Parathyroid adenoma (tissue), 2 donors: ENCODE results near the gene NHS.

ENCODE experiments used
- H2AFZ ChIP-seq: fragments of 300-600 bp; sonication (generic); one replicate; pipeline ENCODE4 v1.7.0; 2017; ENCODE audit warnings: antibody characterized with exemption, mild to moderate bottlenecking
- H3K27ac ChIP-seq: fragments of 300-600 bp; sonication (generic); one replicate; pipeline ENCODE4 v1.7.0; 2017
- H3K27me3 ChIP-seq: fragments of 300-600 bp; sonication (generic); one replicate; pipeline ENCODE4 v1.7.0; 2017; ENCODE audit warnings: low read length; ENCODE audit not compliant: control insufficient read depth, insufficient read depth
- H3K36me3 ChIP-seq: fragments of 300-600 bp; sonication (generic); one replicate; pipeline ENCODE4 v1.7.0; 2017; ENCODE audit warnings: low read length; ENCODE audit not compliant: control insufficient read depth, insufficient read depth
- H3K4me1 ChIP-seq: fragments of 300-600 bp; sonication (generic); one replicate; pipeline ENCODE4 v1.7.0; 2017; ENCODE audit warnings: control low read depth
- H3K4me2 ChIP-seq: fragments of 300-600 bp; sonication (generic); one replicate; pipeline ENCODE4 v1.7.0; 2017; ENCODE audit warnings: low read length
- H3K4me3 ChIP-seq: fragments of 300-600 bp; sonication (generic); one replicate; pipeline ENCODE4 v1.7.0; 2017; ENCODE audit warnings: low read depth, low read length
- H3K79me2 ChIP-seq: fragments of 300-600 bp; sonication (generic); one replicate; pipeline ENCODE4 v1.7.0; 2017; ENCODE audit warnings: control low read depth
- H3K9ac ChIP-seq: fragments of 300-600 bp; sonication (generic); one replicate; pipeline ENCODE4 v1.7.0; 2017; ENCODE audit warnings: mild to moderate bottlenecking
- H3K9me3 ChIP-seq: fragments of 300-600 bp; sonication (generic); one replicate; pipeline ENCODE4 v1.7.0; 2017; ENCODE audit warnings: low read length; ENCODE audit not compliant: control insufficient read depth
- TF ChIP-seq, protein P1 (sequence below): fragments of 300-600 bp; sonication (generic); IDR thresholded peaks from one replicate; pipeline ENCODE4 v1.7.0; 2017; ENCODE audit warnings: antibody characterized with exemption, mild to moderate bottlenecking
- donor health status: primary hyperparathyroidism.

NHS gene

GRCh38 chrX:17414027-17414658, 39.1 kb downstream of the NHS start:
- H2AFZ ChIP-seq = no peak overlapping the region
- TF ChIP-seq, protein P1, sequence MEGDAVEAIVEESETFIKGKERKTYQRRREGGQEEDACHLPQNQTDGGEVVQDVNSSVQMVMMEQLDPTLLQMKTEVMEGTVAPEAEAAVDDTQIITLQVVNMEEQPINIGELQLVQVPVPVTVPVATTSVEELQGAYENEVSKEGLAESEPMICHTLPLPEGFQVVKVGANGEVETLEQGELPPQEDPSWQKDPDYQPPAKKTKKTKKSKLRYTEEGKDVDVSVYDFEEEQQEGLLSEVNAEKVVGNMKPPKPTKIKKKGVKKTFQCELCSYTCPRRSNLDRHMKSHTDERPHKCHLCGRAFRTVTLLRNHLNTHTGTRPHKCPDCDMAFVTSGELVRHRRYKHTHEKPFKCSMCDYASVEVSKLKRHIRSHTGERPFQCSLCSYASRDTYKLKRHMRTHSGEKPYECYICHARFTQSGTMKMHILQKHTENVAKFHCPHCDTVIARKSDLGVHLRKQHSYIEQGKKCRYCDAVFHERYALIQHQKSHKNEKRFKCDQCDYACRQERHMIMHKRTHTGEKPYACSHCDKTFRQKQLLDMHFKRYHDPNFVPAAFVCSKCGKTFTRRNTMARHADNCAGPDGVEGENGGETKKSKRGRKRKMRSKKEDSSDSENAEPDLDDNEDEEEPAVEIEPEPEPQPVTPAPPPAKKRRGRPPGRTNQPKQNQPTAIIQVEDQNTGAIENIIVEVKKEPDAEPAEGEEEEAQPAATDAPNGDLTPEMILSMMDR = no peak
- H3K4me3 ChIP-seq = no peak overlapping the region

DNA sequence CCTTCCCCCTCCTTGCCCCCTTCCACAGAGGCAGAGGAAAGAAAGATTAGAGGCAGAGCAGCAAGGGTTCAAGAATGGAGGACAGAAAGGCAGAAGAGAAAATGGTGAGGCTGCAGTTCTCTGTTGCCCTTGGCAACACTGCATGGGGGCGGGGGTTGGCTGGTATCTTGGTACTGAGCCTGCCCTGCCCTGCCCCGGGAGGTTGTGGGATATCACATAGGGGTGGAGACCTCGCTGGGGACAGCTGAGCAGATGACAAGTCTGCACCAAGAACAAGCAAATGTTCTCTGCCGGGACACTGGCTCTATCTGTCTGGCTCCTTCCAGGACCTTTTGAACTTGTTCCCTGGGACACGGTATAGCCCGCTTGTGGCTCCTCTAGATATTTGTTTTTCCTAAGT, 39.8 kb downstream of the NHS start:
- H3K27ac ChIP-seq = no peak overlapping the region
- TF ChIP-seq, protein P1 = no peak
- no peak overlapping the region for H3K4me2 ChIP-seq

More at GRCh38 chrX:17414027-17414658, 39.1 kb downstream of the NHS start:
- H3K9ac ChIP-seq = no peak overlapping the region
- H3K36me3 ChIP-seq = no peaks in the 10 kb centered on the region
- no peak overlapping the region for H3K4me2 ChIP-seq
- no peaks in the 10 kb centered on the region for H3K4me1 ChIP-seq
- H3K79me2 ChIP-seq = no peaks in the 10 kb centered on the region
- no peaks in the 10 kb centered on the region for H3K27me3 ChIP-seq
- no peak overlapping the region for H3K27ac ChIP-seq
- H3K9me3 ChIP-seq = no peaks in the 10 kb centered on the region

DNA sequence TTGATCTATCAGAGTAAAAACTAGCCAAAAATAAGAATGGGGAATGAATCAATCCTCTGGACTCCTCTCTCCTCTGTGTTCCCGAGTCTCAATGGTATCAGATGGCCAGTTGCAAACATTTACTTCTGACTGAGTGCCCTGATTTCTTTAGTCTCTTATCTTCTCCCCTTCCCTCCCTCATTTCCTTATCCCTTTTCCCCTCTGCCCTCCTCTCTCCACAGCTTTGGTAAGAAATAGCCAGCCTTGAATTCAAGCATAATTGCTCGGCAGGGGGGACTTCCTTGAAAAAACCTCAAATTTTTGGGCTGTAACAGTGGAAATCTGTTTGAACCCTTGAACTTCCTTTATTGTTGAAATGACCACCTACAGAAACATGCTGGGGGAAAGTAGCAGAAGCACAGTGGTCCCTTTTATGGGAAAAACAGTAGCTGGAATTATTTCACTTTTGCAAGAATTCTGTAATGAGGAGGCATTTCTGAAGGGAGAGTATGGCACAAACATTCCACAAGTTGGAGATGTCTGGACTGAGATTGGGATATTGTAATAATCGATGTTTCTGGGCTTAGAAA, 40.3 kb downstream of the NHS start:
- TF ChIP-seq, protein P1 = no peak
- no peak overlapping the region for H3K4me2 ChIP-seq
- H3K27me3 ChIP-seq = no peaks in the 10 kb centered on the region
- H2AFZ ChIP-seq = peak overlapping the region; percentile 22
- no peaks in the 10 kb centered on the region for H3K4me1 ChIP-seq
- no peaks in the 10 kb centered on the region for H3K79me2 ChIP-seq
- H3K4me3 ChIP-seq = no peak overlapping the region
- H3K36me3 ChIP-seq = no peaks in the 10 kb centered on the region
- no peaks in the 10 kb centered on the region for H3K9me3 ChIP-seq
- no peak overlapping the region for H3K9ac ChIP-seq
- no peak overlapping the region for H3K27ac ChIP-seq

More for the DNA sequence above, 39.8 kb downstream of the NHS start:
- Histone ChIP-seq H3K9ac (no peak overlapping the region), H3K79me2 (no peaks in the 10 kb centered on the region), H3K4me1 (no peaks in the 10 kb centered on the region), H3K27me3 (no peaks in the 10 kb centered on the region), H3K4me3 (no peak overlapping the region), H3K9me3 (no peaks in the 10 kb centered on the region), H2AFZ (peak overlapping the region; percentile 22), H3K36me3 (no peaks in the 10 kb centered on the region)

DNA sequence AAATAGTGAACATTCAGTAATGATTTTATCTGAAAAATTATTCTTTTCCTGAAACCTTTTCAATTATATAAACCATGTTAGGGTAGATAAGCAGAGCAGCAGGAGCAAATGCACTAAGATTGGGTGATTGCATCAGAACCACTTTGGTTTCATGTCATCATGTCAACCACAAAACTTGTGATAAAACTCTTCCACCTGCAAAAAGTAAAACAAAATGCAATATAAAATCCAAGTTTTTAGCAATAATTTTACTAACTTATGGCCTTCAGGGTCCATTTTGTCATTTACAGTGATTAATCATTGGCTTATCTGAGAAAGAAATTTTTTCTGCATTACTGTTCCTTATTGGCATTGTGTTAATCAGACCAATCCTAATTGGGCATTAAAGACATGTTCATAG, 42.4 kb downstream of the NHS start:
- Histone ChIP-seq H3K4me1 (no peaks in the 10 kb centered on the region), H3K36me3 (no peaks in the 10 kb centered on the region)
- TF ChIP-seq, protein P1 = no peak

GRCh38 chrX:17425136-17425535, 50.1 kb downstream of the NHS start:
- no peak overlapping the region for H3K4me3 ChIP-seq
- no peaks in the 10 kb centered on the region for H3K36me3 ChIP-seq
- TF ChIP-seq, protein P1 = no peak
- no peak overlapping the region for H3K4me2 ChIP-seq
- H3K79me2 ChIP-seq = no peaks in the 10 kb centered on the region
- no peak overlapping the region for H2AFZ ChIP-seq
- H3K27ac ChIP-seq = no peak overlapping the region
- no peaks in the 10 kb centered on the region for H3K27me3 ChIP-seq
- no peaks in the 10 kb centered on the region for H3K9me3 ChIP-seq
- H3K4me1 ChIP-seq = no peaks in the 10 kb centered on the region
- H3K9ac ChIP-seq = no peak overlapping the region

More for the DNA sequence above, 42.4 kb downstream of the NHS start:
- H3K27ac ChIP-seq = no peak overlapping the region
- no peak overlapping the region for H3K4me3 ChIP-seq
- no peaks in the 10 kb centered on the region for H3K27me3 ChIP-seq
- no peak overlapping the region for H3K9ac ChIP-seq
- no peak overlapping the region for H2AFZ ChIP-seq
- H3K4me2 ChIP-seq = no peak overlapping the region
- no peaks in the 10 kb centered on the region for H3K79me2 ChIP-seq
- H3K9me3 ChIP-seq = no peaks in the 10 kb centered on the region
